Measurements from ENCODE around the gene ALOX15. TPM values are rescaled to one million over a fixed set of nuclear protein-coding genes. Genes with fewer than 3 reads are reported as not detected.

Gene ALOX15
- total RNA-seq, 2 experiments from 2014 or later: 1.8 TPM; not detected in 1

DNA sequence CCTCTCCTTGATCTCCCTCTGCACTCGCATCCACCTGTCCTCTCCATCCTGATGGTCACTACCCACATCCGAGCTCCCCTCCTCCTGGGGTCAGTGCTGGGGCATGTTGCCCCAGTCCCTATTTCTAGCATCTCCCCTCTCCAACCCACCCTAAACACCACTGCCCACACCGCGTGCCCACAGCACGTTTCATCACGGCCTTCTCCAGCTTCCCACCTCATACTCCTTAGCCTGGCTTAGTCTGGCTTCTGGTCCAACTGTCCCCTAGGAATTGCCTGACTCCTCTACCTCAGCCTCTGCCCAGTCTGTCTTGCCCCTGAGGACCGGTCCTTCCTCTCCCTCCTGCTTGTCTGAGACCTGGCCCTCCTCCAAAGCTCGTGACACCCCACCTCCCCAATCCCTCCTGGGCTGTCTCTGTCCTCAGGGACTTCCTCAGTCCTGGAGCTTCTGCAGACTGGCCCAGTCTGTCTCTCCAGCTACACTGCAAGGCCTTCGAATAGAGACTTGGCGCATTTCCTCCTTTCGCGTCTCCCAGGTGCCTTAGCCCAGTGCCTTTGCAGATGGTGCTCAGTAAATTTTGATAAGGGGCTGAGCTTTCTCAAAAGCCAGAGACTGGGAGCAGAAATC is 4.9 kb downstream of the ALOX15 start:
- Histone ChIP-seq H3K9me3 (ENCODE audit: low read length) (no peaks in the 10 kb centered on the region), H3K4me1 (ENCODE audit: insufficient read depth, low read length, poor library complexity, severe bottlenecking) (peaks cover 31% of the 10 kb centered on the region), H3K79me2 (ENCODE audit: insufficient read depth, low read depth, low read length) (no peaks in the 10 kb centered on the region), H3K4me2 (ENCODE audit: low read length) (peak overlapping the region; percentile 89), H3K9me2 (ENCODE audit: insufficient read depth, low read length) (no peaks in the 10 kb centered on the region), H3K27ac (ENCODE audit: low read depth, low read length, poor library complexity, severe bottlenecking) (peak overlapping the region; percentile 65), H3K36me3 (ENCODE audit: insufficient read depth, low read length) (no peaks in the 10 kb centered on the region), H3K4me3 (ENCODE audit: low read depth, low read length, poor library complexity, severe bottlenecking) (peak overlapping the region; percentile 66), H2AFZ (ENCODE audit: low read length) (peak overlapping the region; percentile 87; the same call in 1 of the 2 replicates), H4K20me1 (ENCODE audit: insufficient read depth, low read length) (no peaks in the 10 kb centered on the region)
- CTCF ChIA-PET (ENCODE audit: unreplicated experiment): no interaction called here
- POLR2A ChIA-PET: no interaction called here
- no TSS peak for BruUV-seq (replicated peaks)
- intact Hi-C loops (cut with micrococcal nuclease; ENCODE audit: unreplicated experiment): loop anchor here (5.0 to 10.0 kb wide), 2 partner anchors 196 to 268 kb away; partner anchors contain the start of genes CHRNE and MINK1
- DNase-seq (ENCODE audit: low spot score): peak; percentile 34
- no peak for TF ChIP-seq EZH2phosphoT487 (IDR thresholded peaks at IDR 0.05; ENCODE audit: borderline replicate concordance, low read depth, low read length)
- TF ChIP-seq, protein P1, sequence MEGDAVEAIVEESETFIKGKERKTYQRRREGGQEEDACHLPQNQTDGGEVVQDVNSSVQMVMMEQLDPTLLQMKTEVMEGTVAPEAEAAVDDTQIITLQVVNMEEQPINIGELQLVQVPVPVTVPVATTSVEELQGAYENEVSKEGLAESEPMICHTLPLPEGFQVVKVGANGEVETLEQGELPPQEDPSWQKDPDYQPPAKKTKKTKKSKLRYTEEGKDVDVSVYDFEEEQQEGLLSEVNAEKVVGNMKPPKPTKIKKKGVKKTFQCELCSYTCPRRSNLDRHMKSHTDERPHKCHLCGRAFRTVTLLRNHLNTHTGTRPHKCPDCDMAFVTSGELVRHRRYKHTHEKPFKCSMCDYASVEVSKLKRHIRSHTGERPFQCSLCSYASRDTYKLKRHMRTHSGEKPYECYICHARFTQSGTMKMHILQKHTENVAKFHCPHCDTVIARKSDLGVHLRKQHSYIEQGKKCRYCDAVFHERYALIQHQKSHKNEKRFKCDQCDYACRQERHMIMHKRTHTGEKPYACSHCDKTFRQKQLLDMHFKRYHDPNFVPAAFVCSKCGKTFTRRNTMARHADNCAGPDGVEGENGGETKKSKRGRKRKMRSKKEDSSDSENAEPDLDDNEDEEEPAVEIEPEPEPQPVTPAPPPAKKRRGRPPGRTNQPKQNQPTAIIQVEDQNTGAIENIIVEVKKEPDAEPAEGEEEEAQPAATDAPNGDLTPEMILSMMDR (conservative IDR thresholded peaks at IDR 0.05; ENCODE audit: low read length): no peak

- intact Hi-C loops (cut with micrococcal nuclease; ENCODE audit: unreplicated experiment): loop anchor here (5.0 to 10.0 kb wide), 2 partner anchors 196 to 269 kb away; partner anchors contain the start of genes CHRNE and MINK1
- H3K4me2 ChIP-seq (ENCODE audit: low read length): peak overlapping the region; percentile 89
Observed at GRCh38 chr17:4635823-4636375, 5.6 kb downstream of the ALOX15 start.

More at GRCh38 chr17:4635823-4636375, 5.6 kb downstream of the ALOX15 start:
- TF ChIP-seq, protein P1 (conservative IDR thresholded peaks at IDR 0.05; ENCODE audit: low read length): no peak
- no peak for TF ChIP-seq EZH2phosphoT487 (IDR thresholded peaks at IDR 0.05; ENCODE audit: borderline replicate concordance, low read depth, low read length)
- no peaks in the 10 kb centered on the region for H3K9me3 ChIP-seq (ENCODE audit: low read length)
- BruUV-seq (replicated peaks): no TSS peak
- no peaks in the 10 kb centered on the region for H4K20me1 ChIP-seq (ENCODE audit: insufficient read depth, low read length)
- H3K36me3 ChIP-seq (ENCODE audit: insufficient read depth, low read length): no peaks in the 10 kb centered on the region
- CTCF ChIA-PET (ENCODE audit: unreplicated experiment): interaction anchor here (0.6 kb wide), 1 partner anchor 390 kb away, joined by 3 read pairs; no protein-coding TSS in a partner anchor
- H3K9me2 ChIP-seq (ENCODE audit: insufficient read depth, low read length): no peaks in the 10 kb centered on the region
- DNase-seq (ENCODE audit: low spot score): peak; percentile 79
- peaks cover 31% of the 10 kb centered on the region for H3K4me1 ChIP-seq (ENCODE audit: insufficient read depth, low read length, poor library complexity, severe bottlenecking)
- peak overlapping the region; percentile 87 for H2AFZ ChIP-seq (ENCODE audit: low read length)
- POLR2A ChIA-PET: no interaction called here
- peak overlapping the region; percentile 65 for H3K27ac ChIP-seq (ENCODE audit: low read depth, low read length, poor library complexity, severe bottlenecking)
- no peaks in the 10 kb centered on the region for H3K79me2 ChIP-seq (ENCODE audit: insufficient read depth, low read depth, low read length)
- H3K4me3 ChIP-seq (ENCODE audit: low read depth, low read length, poor library complexity, severe bottlenecking): peak overlapping the region; percentile 66

All from OCI-LY7 (cell line).